Hematopoietic multipotent progenitor cell (in vitro differentiated cells): ENCODE measurements around the gene STMN3. TPM values are rescaled to one million over a fixed set of nuclear protein-coding genes. Genes with fewer than 3 reads are reported as not detected.
"Not testable (repeated sequence)": the region's sequence is repeated elsewhere in the genome, so short reads cannot be mapped to it uniquely, and the experiment has no call there.

Experiments used
- DNase-seq, 3 donors: peaks; one replicate each; pipeline ENCODE4 v3.0.0-alpha.2; 2011 to 2015; ENCODE audit warnings: low read depth in 2 of 3, low spot score in 2 of 3
- total RNA-seq: library from RNA; depleted of rRNA; stranded (reverse); fragments of >200 nt; gene quantifications from one replicate; pipeline ENCODE4 v1.2.3, GENCODE V29; 2012

Gene STMN3
- total RNA-seq, 1 donor, result 97.2 TPM

DNA sequence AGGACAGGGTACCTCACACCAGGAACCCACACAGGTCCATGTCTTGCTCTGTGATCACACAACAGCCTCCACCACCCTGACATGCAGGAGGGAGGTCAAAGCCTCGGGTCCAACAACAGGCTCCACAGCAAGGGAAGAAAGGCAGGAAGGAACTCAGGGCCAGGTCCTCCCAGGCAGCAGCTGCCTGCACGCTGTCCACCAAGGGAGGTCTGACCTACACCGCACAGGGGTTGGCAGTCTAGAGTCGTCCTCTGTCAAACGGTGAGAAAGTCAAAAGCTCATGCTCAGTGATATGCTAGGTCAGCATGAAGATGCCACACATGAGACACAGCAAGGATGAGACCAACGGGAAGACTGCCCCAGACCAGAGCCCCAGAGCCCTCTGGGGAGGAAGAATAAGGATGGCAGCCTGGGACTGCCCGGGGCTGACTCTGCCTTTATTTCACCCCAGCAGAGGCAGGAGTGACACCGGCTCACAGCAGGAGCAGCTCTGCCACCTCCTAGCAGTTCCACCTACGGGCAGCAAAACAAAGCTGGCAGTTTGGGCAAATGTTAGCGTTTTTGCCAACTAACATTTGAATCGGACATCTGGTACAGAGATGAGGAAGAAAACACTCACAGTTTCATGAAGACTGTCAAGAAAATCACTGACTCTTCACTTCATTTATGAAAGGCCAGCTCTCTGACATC is 34.8 kb downstream of the STMN3 start:
- no peak for DNase-seq

GRCh38 chr20:63617876-63618265 is 35.4 kb downstream of the STMN3 start:
- no peak for DNase-seq

DNA sequence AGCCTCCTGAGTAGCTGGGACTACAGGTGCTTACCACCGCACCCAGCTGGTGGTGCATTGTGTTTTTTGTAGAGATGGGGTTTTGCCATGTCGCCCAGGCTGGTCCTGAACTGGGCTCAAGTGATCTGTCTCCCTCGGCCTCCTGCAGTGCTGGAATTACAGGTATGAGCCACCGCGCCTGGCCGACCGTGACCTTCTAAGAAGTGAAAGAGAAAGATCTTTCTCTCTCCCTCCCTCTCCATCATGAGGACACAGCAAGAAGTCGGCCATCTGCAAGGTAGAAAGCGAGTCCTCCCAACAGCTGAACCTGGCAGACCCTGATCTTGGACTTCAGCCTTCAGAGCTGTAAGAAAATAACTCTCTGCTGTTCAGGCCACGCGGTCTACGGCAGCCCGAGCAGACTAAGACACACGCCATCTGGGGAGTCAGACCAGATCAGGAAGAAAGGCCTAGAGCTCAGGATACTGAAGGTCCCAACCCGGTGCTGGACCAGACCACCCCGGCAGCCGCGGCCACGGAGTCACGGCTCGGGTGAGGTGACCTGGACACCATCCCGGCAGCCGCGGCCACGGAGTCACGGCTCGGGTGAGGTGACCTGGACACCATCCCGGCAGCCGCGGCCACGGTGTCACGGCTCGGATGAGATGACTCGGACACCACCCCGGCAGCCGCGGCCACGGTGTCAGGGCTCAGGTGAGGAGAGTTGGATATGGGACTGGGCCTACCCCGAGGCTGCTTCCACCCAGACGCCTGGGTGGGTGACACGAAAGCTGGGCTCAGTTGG is 35.9 kb downstream of the STMN3 start:
- no peak for DNase-seq

DNA sequence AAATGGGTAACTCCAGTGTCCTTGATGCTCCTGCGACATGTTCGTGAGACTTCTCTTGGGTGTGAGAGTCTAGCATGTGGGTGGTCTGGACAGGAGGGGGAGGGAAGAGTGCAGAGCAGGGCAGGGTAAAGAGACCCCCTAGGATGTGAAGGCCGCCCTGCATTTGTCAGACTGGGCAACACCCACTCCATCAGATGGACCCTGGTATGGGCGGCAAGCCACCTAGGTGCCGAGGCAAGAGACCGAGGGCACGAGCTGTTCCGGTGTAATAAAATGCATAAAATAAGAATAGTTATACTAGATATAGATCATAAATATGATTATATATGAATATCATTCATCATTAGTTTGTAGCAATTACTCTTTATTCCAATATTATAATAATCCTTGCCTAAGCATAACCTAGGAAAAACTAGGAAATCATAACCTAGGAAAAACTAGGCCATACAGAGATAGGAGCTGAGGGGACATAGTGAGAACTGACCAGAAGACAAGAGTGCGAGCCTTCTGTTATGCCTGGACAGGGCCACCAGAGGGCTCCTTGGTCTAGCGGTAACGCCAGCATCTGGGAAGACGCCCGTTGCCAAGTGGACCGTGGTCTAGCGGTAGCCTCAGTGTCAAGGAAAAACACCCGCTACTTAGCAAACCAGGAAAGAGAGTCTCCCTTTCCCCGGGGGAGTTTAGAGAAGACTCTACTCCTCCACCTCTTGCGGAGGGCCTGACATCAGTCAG is 39.2 kb downstream of the STMN3 start:
- DNase-seq, result not testable (repeated sequence)

GRCh38 chr20:63612276-63612931 is 40.8 kb downstream of the STMN3 start:
- no peak for DNase-seq

GRCh38 chr20:63611646-63612045 is 41.6 kb downstream of the STMN3 start:
- DNase-seq, result no peak

DNA sequence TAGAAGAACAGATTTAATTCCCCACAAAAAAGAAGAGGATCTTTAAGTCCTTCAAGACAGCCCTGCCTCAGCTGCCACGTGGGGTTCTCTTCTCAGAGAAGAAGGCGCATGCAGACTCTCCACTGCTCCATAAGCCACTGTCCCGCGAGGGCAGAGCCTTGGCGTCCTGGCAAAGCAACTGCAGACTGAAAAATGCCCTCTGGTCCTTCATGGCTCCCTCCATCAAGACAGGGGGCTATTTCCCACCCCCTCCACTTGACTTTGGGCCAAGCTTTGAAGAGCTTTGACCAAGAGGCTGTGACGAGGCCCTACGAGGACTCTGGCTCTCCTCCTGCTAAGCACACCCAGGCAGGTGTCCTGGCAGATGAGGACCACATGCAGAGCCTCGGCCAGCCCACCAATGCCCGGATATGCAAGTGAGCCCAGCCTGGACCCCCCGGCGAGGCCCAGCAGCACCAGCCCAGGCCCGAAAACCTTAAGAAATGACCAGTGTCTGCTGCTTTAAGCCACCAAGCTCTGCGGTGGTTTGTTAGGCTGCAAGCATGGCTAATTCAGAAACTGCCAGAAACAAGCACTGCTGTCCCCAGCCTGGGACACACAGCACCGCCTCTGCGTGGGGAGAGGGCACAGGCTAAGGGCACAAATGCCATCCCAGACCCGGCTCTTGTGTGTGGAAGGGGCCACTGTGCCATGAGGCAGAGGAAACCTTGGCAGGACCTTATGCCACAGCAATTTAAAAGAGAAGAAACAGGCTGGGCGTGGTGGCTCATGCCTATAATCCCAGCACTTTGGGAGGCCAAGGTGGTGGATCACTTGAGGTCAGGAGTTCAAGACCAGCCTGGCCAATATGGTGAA is 42.4 kb downstream of the STMN3 start:
- DNase-seq, result no peak

- DNase-seq, result peak in 1 of 3 donors; percentile 12
Measured at GRCh38 chr20:63606686-63607085, 46.5 kb downstream of the STMN3 start.

DNA sequence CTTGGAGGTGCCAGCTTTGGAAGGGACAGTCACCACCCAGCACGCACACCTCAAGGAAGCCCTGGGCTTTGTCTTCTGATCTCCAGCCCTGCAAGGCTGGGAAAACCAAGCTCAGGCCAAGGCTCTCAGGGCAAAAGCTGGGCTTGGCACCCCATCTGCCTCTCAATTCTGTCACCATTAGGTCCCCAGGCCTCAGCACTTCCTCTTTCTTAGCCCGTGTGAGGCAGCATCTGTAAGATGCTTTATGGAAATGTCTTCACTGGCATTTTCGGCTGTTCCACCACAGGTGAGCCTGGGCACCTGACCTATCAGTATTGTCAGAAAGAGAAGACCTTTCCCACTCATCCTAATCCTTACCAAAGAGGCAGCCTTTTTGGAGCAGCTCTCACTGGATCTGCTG is 50.9 kb downstream of the STMN3 start:
- peak in 1 of 3 donors; percentile 55 for DNase-seq

DNA sequence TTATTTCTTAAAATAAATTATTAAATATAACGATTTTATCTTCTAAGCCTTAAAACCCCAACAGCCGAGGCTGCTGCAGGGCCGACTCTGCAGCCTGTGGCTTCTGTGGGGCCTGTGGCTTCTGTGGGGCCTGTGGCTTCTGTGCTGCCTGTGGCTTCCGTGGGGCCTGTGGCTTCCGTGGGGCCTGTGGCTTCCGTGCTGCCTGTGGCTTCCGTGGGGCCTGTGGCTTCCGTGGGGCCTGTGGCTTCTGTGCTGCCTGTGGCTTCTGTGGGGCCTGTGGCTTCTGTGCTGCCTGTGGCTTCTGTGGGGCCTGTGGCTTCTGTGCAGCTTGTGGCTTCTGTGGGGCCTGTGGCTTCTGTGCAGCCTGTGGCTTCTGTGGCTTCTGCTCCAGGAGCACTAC is 51.5 kb downstream of the STMN3 start:
- not testable (repeated sequence) for DNase-seq

DNA sequence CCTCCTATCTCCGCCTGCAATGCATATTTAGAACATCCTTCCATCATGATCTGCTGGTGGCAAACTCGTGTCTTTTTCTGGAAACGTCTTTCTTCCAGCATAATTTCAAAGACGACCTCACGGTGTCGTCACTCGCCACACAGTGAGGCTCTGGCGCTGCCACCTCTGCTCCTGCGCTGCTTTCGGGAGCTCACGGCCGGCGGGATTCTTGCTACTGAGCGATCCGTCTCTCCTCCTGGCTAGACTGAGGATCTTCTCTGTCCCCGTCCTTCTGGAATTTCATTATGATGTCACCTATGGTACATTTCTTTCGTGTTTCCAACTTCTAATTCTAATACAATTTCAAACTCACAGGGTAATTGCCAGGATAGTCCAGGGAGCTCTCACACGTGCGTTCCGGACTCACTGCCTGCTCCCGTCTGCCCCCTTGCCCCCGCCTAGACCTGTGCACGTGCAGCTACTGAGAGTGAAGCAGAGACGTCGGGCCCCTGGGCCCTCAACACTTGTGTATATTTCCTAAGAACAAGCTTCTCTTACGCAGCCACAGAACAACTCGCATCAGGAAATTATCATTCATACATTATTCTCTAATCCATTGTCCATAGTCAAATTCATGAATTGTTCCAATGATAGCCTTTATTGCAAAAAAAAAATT is 53.7 kb downstream of the STMN3 start:
- DNase-seq, result no peak

GRCh38 chr20:63598479-63599395 is 54.5 kb downstream of the STMN3 start:
- DNase-seq, result no peak

GRCh38 chr20:63597651-63598478 is 55.4 kb downstream of the STMN3 start:
- no peak for DNase-seq

- no peak for DNase-seq
Measured at GRCh38 chr20:63596423-63596822, 56.8 kb downstream of the STMN3 start.

DNA sequence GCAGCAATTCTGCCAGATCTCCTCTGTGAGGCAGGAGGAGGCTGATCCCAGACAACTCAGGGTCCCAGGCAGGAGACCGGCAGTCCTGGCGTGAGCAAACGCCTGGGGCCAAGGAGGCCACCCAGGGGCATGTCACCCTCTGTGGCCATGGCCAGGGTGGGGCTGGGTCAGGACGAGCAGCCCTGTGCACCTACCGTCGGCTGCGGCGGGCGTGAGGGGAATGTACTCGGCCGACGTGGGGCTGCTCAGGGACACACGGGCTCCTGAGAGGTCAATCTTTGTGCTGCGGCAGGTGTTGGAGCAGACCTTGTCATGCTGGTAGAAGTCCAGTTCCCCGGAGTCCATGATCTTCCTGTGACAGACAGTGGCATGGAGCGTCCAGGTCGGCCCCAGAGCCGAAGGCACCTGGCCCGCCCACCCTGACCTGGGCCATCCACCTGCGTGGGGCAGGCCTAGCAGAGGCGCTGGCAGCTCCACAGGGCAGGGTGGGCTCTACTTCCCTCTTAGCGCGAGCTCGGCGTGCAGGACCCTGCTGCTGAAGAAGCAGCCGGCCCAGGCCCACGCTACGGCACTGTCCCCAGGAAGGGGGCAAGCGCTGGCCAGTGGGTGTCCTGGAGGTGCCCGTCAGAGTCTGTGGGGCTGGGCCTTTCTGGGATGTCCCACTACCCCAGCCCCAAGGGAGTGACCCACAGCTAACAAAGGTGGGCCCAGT is 57.7 kb downstream of the STMN3 start:
- no peak for DNase-seq

DNA sequence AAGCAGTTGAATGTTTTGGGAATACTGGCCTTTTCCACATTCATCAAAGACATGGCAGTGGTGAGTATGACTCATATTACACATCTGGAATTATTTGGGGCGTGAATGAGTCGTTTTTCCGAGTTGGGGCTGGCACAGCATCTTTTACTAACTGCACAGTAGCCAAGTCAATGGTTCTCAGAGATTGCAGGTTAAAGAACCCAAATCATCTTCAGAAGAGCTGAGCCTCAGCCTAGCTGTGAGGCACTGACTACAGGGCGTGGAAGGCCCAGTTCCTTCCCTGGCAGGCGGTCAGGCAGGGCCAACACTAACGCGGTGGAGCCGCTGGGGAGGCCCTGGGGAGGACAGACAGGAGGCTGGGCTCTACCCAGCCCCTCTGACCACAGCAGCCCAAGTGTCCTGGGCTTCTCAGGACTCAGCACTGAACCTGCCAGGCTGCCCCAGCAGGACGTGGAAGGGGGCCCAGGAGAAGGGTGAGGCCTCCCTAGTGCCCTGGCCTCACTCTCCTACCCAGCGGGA is 59.1 kb downstream of the STMN3 start:
- no peak for DNase-seq

DNA sequence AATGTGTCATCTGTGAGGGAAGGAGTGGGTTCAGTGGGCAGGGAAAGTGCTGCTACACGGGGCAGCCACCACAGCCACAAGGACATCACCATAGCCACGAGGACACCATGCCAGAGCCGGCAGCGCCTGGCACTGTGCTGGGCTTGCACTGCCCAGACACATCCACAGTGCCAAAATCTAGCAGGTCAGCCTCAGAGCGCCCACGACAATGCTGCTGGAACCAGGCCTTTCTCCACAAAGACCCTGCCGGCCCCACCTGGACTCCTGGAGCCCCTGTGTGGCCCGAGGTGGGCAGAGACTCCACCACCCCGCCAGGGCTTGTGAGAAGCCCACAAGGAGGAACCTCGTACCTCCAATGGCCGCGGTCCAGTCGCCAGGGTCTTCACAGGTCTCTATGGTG is 60.6 kb downstream of the STMN3 start:
- no peak for DNase-seq
